ENCODE measurements around the gene GLDN.

Gene GLDN

GRCh38 chr15:51390966-51391422 is 49.5 kb downstream of the GLDN start:
- Histone ChIP-seq H3K27ac (no peak overlapping the region), H3K4me3 (no peak overlapping the region), H3K9ac (ENCODE audit: insufficient read length) (no peak overlapping the region), H3K36me3 (ENCODE audit: insufficient read depth, low read length) (no peaks in the 10 kb centered on the region), H3K9me3 (ENCODE audit: low read depth, low read length) (no peaks in the 10 kb centered on the region)
- no peak for TF ChIP-seq EZH2 (IDR thresholded peaks at IDR 0.05)
- TF ChIP-seq POLR2AphosphoS5 (IDR thresholded peaks at IDR 0.05; ENCODE audit: borderline replicate concordance, low read depth, low read length) = no peak
- no peak for TF ChIP-seq FOXP2 (optimal IDR thresholded peaks at IDR 0.05; ENCODE audit: control extremely low read depth, extremely low read length, insufficient read depth)
- no peak for DNase-seq (ENCODE audit: low read depth, low spot score)

GRCh38 chr15:51396921-51397320 is 55.5 kb downstream of the GLDN start:
- DNase-seq (ENCODE audit: low read depth, low spot score) = no peak
- Histone ChIP-seq H3K27ac (no peak overlapping the region), H3K9me3 (ENCODE audit: low read depth, low read length) (no peaks in the 10 kb centered on the region), H3K4me3 (no peak overlapping the region), H3K36me3 (ENCODE audit: insufficient read depth, low read length) (no peaks in the 10 kb centered on the region), H3K9ac (ENCODE audit: insufficient read length) (no peak overlapping the region)
- TF ChIP-seq EZH2 (IDR thresholded peaks at IDR 0.05) (no peak), POLR2AphosphoS5 (IDR thresholded peaks at IDR 0.05; ENCODE audit: borderline replicate concordance, low read depth, low read length) (no peak), FOXP2 (optimal IDR thresholded peaks at IDR 0.05; ENCODE audit: control extremely low read depth, extremely low read length, insufficient read depth) (no peak)

- Histone ChIP-seq H3K4me3 (no peak overlapping the region), H3K36me3 (ENCODE audit: insufficient read depth, low read length) (no peaks in the 10 kb centered on the region), H3K9ac (ENCODE audit: insufficient read length) (no peak overlapping the region), H3K9me3 (ENCODE audit: low read depth, low read length) (no peaks in the 10 kb centered on the region), H3K27ac (no peak overlapping the region)
- no peak for TF ChIP-seq FOXP2 (optimal IDR thresholded peaks at IDR 0.05; ENCODE audit: control extremely low read depth, extremely low read length, insufficient read depth)
- no peak for TF ChIP-seq POLR2AphosphoS5 (IDR thresholded peaks at IDR 0.05; ENCODE audit: borderline replicate concordance, low read depth, low read length)
- no peak for TF ChIP-seq EZH2 (IDR thresholded peaks at IDR 0.05)
- DNase-seq (ENCODE audit: low read depth, low spot score) = no peak
These were observed 57.2 kb downstream of the GLDN start for GRCh38 chr15:51398626-51399025.

- Histone ChIP-seq H3K9me3 (ENCODE audit: low read depth, low read length) (no peaks in the 10 kb centered on the region), H3K36me3 (ENCODE audit: insufficient read depth, low read length) (no peaks in the 10 kb centered on the region), H3K4me3 (no peak overlapping the region), H3K9ac (ENCODE audit: insufficient read length) (no peak overlapping the region), H3K27ac (no peak overlapping the region)
- TF ChIP-seq EZH2 (IDR thresholded peaks at IDR 0.05) (no peak), POLR2AphosphoS5 (IDR thresholded peaks at IDR 0.05; ENCODE audit: borderline replicate concordance, low read depth, low read length) (no peak), FOXP2 (optimal IDR thresholded peaks at IDR 0.05; ENCODE audit: control extremely low read depth, extremely low read length, insufficient read depth) (no peak)
- DNase-seq (ENCODE audit: low read depth, low spot score) = no peak
These were observed 59.8 kb downstream of the GLDN start for GRCh38 chr15:51401051-51401780.

GRCh38 chr15:51401872-51402517 is 60.5 kb downstream of the GLDN start:
- Histone ChIP-seq H3K4me3 (no peak overlapping the region), H3K36me3 (ENCODE audit: insufficient read depth, low read length) (no peaks in the 10 kb centered on the region), H3K27ac (no peak overlapping the region), H3K9ac (ENCODE audit: insufficient read length) (no peak overlapping the region), H3K9me3 (ENCODE audit: low read depth, low read length) (no peaks in the 10 kb centered on the region)
- no peak for DNase-seq (ENCODE audit: low read depth, low spot score)
- TF ChIP-seq EZH2 (IDR thresholded peaks at IDR 0.05) = no peak
- no peak for TF ChIP-seq POLR2AphosphoS5 (IDR thresholded peaks at IDR 0.05; ENCODE audit: borderline replicate concordance, low read depth, low read length)
- TF ChIP-seq FOXP2 (optimal IDR thresholded peaks at IDR 0.05; ENCODE audit: control extremely low read depth, extremely low read length, insufficient read depth) = no peak

GRCh38 chr15:51403072-51403878 is 61.8 kb downstream of the GLDN start:
- TF ChIP-seq EZH2 (IDR thresholded peaks at IDR 0.05) (no peak), POLR2AphosphoS5 (IDR thresholded peaks at IDR 0.05; ENCODE audit: borderline replicate concordance, low read depth, low read length) (no peak), FOXP2 (optimal IDR thresholded peaks at IDR 0.05; ENCODE audit: control extremely low read depth, extremely low read length, insufficient read depth) (no peak)
- no peak overlapping the region for H3K4me3 ChIP-seq
- H3K9ac ChIP-seq (ENCODE audit: insufficient read length) = no peak overlapping the region
- no peaks in the 10 kb centered on the region for H3K36me3 ChIP-seq (ENCODE audit: insufficient read depth, low read length)
- no peak overlapping the region for H3K27ac ChIP-seq
- DNase-seq (ENCODE audit: low read depth, low spot score) = no peak
- H3K9me3 ChIP-seq (ENCODE audit: low read depth, low read length) = no peaks in the 10 kb centered on the region

GRCh38 chr15:51403946-51404695 is 62.7 kb downstream of the GLDN start:
- DNase-seq (ENCODE audit: low read depth, low spot score) = no peak
- no peak overlapping the region for H3K4me3 ChIP-seq
- TF ChIP-seq POLR2AphosphoS5 (IDR thresholded peaks at IDR 0.05; ENCODE audit: borderline replicate concordance, low read depth, low read length) (no peak), EZH2 (IDR thresholded peaks at IDR 0.05) (no peak), FOXP2 (optimal IDR thresholded peaks at IDR 0.05; ENCODE audit: control extremely low read depth, extremely low read length, insufficient read depth) (no peak)
- no peaks in the 10 kb centered on the region for H3K36me3 ChIP-seq (ENCODE audit: insufficient read depth, low read length)
- no peak overlapping the region for H3K27ac ChIP-seq
- no peaks in the 10 kb centered on the region for H3K9me3 ChIP-seq (ENCODE audit: low read depth, low read length)
- H3K9ac ChIP-seq (ENCODE audit: insufficient read length) = no peak overlapping the region
